A549 treated with ZK216348 at 1 μM for 4 hours (cell line): ENCODE measurements around the gene FKBP1C. TPM values are rescaled to one million over a fixed set of nuclear protein-coding genes. Genes with fewer than 3 reads are reported as not detected.

Source experiments
- total RNA-seq: library from RNA; stranded (reverse); fragments of 200-300 nt; extraction: Qiagen RNA extraction; gene quantifications from 5 replicates; pipeline ENCODE4 v1.2.3, GENCODE V29; 2022; ENCODE audit warnings: low read depth

FKBP1C gene
- 1.6 to 2.3 TPM (median 1.9 TPM) in 5 replicates for total RNA-seq

DNA sequence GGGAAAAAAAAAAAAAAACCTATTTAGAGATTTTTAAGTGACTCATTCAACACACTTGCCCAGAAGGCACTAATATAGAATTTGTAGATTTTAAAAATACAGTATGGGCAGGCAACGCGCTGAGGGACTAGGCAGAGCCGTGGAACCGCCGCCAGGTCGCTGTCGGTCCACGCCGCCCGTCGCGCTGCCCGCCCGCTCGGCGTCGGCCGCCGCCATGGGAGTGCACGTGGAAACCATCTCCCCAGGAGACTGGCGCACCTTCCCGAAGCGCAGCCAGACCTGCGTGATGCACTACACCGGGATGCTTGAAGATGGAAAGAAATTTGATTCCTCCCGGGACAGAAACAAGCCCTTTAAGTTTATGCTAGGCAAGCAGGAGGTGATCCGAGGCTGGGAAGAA, at the start of gene FKBP1C:
Gene FKBP1C (plus strand): TSS at position 127 of the 400 bp plus-strand sequence.

Other genes with a start within 250 kb of the FKBP1C start
- gene LGSN, start 108.5 kb downstream of the FKBP1C start, total RNA-seq: 1.7 to 3.4 TPM (median 3.0 TPM) in 5 replicates